ENCODE data around the gene SEPTIN8.

SEPTIN8 gene

DNA sequence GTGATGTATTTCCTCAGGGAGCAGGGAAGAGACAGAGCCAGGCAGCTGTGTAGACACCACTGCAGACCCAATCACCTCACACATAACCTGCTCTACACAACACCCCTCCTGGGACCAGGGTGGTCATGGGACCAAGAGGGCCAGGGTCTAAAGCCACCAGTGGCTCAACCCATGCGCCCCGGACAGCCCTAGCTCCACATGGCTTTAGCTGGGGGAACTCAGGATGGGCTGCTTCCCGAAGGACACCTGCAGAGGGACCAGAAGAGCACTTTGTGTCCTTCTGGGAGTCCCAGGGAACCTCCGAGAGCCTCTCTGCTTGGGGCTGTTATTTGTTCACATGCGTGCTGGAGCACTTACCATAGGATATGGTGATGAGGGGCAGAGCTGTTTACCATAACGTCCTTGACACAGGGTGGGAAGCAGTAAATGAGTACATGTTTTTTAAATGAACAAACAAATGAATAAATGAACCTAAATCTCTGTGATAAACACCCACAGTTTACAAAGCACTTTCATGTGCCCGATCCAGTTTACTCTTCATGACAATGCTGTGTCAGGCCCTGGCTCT, 12.3 kb downstream of the SEPTIN8 start:
- DNase-seq (no peak), ATAC-seq (no peak)
- Mint-ChIP-seq H3K27ac (no peak overlapping the region), H3K27me3 (no peaks in the 10 kb centered on the region), H3K9me3 (no peaks in the 10 kb centered on the region), H3K4me1 (peaks cover 7% of the 10 kb centered on the region), H3K4me3 (no peak overlapping the region)

- ATAC-seq, result no peak
- no peaks in the 10 kb centered on the region for H3K27me3 Mint-ChIP-seq
- H3K4me1 Mint-ChIP-seq, result peaks cover 7% of the 10 kb centered on the region
These were observed 13.0 kb downstream of the SEPTIN8 start for GRCh38 chr5:132764051-132764450.

DNA sequence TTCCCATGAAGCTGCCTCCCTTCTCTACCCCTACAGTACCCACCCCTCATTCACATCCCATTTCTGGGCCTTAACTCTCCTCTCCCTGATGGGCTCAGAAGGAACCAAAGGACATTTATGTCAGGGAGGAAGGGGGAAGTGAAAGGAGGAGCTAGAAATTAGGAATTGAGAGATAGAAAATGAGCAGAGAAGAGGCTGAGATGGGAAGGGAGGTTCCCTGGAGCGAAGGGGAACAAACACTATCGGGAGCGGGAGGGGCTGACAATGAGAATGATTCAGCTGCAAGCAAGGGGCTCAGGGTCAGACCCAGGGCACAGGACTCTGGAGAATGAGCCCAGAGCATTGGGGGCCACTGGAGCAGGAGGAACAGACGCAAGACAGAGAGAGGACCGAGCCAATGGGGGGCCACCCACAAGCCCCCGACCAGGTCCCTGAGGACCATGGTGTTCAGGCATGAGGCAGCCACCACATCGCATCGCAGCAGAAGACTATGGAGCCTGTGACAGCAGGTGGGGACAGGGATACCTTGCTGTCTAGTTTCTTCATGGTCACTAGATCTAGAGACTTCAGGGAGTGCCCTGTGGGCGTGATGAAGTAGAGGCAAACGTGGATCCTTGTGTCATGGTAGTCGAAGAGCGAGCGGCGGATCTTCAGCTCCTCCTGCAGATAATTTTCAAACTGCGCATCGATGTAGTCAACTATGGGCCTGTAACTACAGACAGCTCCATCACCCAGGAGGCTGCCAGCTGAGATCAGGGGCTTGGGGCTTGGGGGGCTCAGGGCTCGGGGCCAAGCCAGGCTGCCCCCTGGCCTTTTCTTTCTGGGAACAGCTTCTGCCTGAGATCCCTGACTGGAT, 13.6 kb downstream of the SEPTIN8 start:
- Mint-ChIP-seq H3K4me3 (no peak overlapping the region), H3K27me3 (no peaks in the 10 kb centered on the region), H3K4me1 (peaks cover 2% of the 10 kb centered on the region), H3K9me3 (no peaks in the 10 kb centered on the region), H3K27ac (peak overlapping the region in 1 of 2 donors; percentile 1)
- no peak for ATAC-seq
- DNase-seq, result no peak

More at GRCh38 chr5:132764051-132764450, 13.0 kb downstream of the SEPTIN8 start:
- Mint-ChIP-seq H3K27ac (no peak overlapping the region), H3K9me3 (no peaks in the 10 kb centered on the region), H3K4me3 (no peak overlapping the region)
- no peak for DNase-seq

DNA sequence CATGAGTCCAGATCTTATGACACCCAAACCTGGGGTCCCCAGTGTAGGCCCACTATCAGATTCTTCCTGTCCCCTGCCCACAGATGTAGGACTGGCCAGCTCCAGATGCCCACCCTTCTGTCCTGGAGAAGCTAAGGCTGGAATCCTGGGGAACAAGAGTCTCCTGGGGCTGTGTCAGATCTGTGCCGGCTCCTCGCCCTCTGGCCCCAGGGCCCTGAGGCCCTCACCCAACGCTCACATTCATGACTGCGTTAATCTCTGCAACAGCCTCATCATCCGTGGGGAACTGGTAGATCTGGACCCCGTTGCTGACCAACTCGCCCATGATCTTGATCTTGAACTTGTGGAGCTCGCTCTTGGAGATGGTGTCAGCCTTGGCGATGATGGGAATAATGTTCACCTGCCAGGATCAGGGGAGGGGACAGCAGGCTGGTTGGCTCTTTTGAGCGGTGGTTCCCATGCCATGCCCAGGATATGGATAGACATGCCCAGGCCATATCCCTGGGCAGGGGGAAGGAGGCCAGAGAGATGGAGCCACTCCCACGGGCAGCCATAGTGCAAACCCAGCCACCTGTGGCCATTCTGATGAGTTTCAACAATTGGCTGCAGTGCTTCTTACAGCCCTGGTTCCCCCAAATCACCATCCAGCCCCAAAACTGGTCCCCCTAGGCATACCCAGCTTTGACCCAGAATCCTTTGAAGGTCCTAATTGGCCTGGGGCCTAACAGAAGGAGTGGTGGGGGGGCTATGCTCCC, 14.6 kb downstream of the SEPTIN8 start:
- no peaks in the 10 kb centered on the region for H3K9me3 Mint-ChIP-seq
- DNase-seq, result no peak
- H3K27me3 Mint-ChIP-seq, result no peaks in the 10 kb centered on the region
- no peak overlapping the region for H3K27ac Mint-ChIP-seq
- no peaks in the 10 kb centered on the region for H3K4me1 Mint-ChIP-seq
- no peak for ATAC-seq
- no peak overlapping the region for H3K4me3 Mint-ChIP-seq

DNA sequence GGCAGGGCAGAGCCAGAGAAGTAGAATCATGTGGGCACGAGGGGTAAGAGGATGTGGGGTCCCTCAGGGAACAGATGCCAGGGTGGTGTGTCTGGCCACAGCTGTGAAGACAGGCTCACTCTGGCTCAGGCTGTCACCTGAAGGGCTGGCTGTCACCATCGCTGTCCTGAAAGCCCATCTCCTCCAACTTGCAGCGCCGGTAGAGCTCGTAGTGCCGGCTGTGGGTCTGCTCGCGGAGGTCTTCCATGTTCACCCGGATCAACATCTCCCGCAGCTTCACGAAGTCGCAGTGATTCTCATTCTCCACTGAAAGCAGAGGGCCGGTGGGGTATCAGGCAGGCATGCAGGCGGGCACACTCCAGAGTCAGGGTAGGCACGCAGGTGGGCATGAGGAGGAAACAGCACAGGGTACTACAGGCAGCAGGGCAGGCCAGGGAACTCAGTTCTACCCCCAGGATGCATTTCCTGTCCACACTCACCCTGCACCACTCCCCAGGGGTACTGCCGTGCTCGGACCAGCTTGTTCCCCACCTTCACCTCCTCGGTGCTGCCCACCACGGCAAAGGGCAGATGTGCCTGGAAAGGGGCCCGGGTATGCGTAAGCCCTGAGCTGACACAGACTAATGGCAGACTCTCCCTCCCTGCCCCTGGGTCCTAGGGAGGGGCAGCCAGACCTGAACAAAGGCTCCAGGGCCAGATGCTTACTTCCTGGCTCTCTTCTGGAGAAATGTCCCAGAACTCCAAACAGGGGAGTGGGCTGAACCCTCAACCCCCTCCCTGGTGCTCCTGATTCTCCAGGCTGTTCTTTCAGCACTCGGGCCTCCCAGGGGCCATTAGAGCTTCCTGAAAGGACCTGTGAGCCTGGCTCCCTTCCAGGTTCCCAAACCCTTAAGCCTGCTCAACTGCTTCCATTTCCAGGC, 15.5 kb downstream of the SEPTIN8 start:
- DNase-seq (no peak), ATAC-seq (no peak)
- Mint-ChIP-seq H3K27me3 (no peaks in the 10 kb centered on the region), H3K9me3 (no peaks in the 10 kb centered on the region), H3K4me3 (no peak overlapping the region), H3K27ac (peak overlapping the region in 1 of 2 donors; percentile 8), H3K4me1 (no peaks in the 10 kb centered on the region)

DNA sequence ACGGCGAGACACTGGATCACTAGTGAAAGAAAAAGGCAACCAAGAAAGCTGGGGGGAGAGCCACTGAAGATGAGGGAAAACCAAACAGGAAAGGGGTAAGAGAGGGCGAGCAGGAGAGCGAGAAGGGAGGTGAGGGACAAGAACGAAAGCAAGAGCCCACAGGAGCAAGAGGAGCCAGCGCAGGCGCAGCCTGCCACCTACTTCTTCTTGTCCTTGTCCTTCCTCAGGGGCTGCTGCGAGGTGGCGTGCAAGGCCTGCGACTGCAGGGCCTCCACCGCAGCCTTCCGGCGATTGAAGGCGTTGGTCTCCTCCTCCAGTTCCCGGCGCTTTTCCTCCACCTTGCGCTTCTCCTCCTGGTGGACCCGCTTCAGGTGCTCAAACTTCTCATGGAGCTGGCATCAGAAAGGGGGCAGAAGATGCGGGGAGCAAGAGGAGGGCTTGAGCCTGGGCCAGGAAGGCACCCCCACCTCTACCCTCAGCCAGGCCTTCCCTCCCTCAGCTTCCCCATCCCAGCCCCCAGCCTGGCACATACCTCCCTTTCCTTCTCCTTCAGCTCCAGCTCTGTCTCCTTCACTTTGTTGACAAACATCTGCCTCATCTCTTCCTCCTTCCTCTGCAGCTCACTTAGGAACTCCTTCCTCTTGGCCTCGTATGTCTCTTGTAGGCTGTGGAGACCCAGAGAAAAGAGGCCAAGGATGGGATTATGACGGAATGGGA, 16.3 kb downstream of the SEPTIN8 start:
- Mint-ChIP-seq H3K27me3 (no peaks in the 10 kb centered on the region), H3K4me1 (no peaks in the 10 kb centered on the region), H3K27ac (peak overlapping the region in 1 of 2 donors; percentile 88), H3K4me3 (no peak overlapping the region), H3K9me3 (no peaks in the 10 kb centered on the region)
- no peak for DNase-seq
- ATAC-seq, result no peak

- no peak overlapping the region for H3K4me3 Mint-ChIP-seq
- H3K9me3 Mint-ChIP-seq, result no peaks in the 10 kb centered on the region
- no peaks in the 10 kb centered on the region for H3K27me3 Mint-ChIP-seq
- H3K4me1 Mint-ChIP-seq, result peaks cover 4% of the 10 kb centered on the region
- DNase-seq (no peak), ATAC-seq (no peak)
- peak overlapping the region in 1 of 2 donors; percentile 88 for H3K27ac Mint-ChIP-seq
These were observed 17.0 kb downstream of the SEPTIN8 start for GRCh38 chr5:132760049-132760420.

DNA sequence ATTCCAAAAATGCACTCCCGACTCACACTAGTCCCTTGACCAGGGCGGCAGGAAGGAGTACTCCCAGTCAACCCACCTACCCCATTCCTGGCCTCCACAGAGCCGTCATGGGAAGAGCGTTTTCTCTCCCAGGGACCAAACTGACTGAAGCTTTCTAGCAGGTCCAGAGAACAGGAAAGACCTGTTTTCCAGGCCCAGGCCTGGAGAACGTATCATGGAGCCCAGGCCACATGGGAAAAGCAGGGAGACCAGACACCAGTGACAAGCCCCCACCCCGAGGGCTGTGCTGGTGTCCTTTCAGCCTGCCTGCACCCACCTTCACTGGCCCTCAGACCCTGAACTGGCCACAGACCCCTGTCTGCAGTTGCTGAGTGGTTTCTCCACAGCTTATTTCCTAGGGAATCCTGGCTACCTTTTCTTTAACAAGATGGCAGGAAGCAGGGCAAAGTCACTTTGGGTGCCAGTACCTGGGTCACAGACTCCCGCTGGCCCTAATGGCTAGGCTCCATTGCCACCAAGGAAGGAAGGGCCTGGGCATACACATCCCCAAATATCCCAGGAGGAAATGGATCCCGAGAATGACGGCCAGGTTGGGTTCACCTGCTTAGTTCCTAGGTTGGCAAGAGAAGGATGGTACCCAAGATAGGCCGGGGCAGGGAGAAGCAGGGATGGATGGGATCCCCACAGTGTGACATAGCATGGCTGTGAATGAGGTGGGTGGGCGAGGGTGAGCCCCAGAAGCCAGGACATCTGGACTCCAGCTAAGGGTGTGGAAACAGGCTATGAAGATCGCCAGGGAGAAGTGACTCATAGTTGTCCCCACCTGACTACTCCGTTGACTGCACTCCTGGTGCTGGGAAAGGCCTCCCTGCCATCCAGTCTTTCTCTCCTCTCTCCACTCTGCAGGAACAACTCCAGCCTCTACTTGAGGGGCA, 17.7 kb downstream of the SEPTIN8 start:
- Mint-ChIP-seq H3K4me3 (no peak overlapping the region), H3K4me1 (peaks cover 11% of the 10 kb centered on the region), H3K27ac (peak overlapping the region in 1 of 2 donors; percentile 88), H3K9me3 (no peaks in the 10 kb centered on the region), H3K27me3 (no peaks in the 10 kb centered on the region)
- DNase-seq, result peak in 1 of 2 donors; percentile 2
- no peak for ATAC-seq

DNA sequence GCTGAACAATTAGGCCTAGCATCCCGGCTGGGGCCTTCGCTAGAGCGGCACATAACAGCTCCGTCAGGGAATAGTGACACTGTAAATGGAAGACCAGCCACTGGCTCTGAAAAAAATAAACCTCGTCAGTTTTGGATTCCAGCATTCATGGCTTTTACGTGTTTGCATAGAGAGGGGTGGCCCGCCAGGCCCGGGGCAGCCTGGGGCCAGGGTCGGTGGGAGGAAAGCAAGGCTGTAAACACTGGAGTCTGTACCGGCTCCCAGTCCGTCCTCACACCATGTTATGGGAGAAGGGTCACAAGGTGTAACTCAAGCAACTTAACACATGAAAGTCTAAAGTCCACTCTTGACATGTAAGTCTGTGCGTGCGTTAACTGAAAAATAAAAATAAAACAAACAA, 18.6 kb downstream of the SEPTIN8 start:
- Mint-ChIP-seq H3K27ac (no peak overlapping the region), H3K9me3 (no peaks in the 10 kb centered on the region)
- ATAC-seq, result no peak

DNA sequence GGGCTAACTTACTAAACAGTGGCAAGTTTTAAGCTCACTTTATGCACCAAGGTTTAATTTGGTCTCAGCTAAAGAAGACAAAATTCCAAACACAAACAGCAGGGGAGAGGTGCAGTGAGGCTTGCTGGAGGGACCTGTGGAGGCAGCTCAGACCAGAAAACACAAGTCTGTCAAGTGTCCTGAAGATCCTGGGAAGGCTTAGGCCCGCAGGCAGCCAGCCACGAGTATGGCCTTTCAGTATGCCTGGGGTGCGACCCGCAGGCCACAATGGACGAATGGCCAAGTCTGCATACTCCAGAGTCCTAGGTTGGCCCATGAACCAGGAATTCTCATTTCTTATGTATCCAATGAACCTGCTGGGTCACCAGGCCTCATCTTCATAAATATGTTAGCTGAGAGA, 20.5 kb downstream of the SEPTIN8 start:
- DNase-seq (peak in 1 of 2 donors; percentile 5), ATAC-seq (no peak)
- H3K27ac Mint-ChIP-seq, result no peak overlapping the region
- no peaks in the 10 kb centered on the region for H3K27me3 Mint-ChIP-seq
- peaks cover 36% of the 10 kb centered on the region for H3K4me1 Mint-ChIP-seq
- no peak overlapping the region for H3K4me3 Mint-ChIP-seq
- no peaks in the 10 kb centered on the region for H3K9me3 Mint-ChIP-seq

More for the DNA sequence above, 18.6 kb downstream of the SEPTIN8 start:
- peak in 1 of 2 donors; percentile 5 for DNase-seq
- Mint-ChIP-seq H3K4me1 (peaks cover 20% of the 10 kb centered on the region), H3K27me3 (no peaks in the 10 kb centered on the region), H3K4me3 (no peak overlapping the region)

DNA sequence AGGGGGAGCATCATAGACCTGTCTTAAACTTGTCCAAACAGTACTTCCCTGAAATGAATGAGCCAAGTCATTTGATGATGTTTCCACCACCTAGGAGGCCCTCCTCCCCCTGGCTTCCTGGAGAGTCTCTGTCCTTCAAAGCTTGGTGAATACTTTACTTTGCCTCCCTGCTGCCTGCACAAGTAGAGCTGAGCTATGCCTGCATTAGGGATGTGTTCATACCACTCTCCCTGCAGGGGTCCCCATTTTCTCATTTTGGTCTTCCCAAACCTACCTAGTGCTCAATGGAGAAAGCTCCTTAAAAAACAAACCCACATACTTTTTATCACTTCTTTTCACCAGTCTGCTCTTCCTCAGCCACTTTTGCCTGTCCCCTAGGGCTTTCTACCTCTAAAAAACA, 22.1 kb downstream of the SEPTIN8 start:
- Mint-ChIP-seq H3K4me1 (peaks cover 52% of the 10 kb centered on the region), H3K4me3 (no peak overlapping the region), H3K27me3 (no peaks in the 10 kb centered on the region), H3K27ac (peak overlapping the region in 1 of 2 donors; percentile 13), H3K9me3 (no peaks in the 10 kb centered on the region)
- DNase-seq (peak in 1 of 2 donors; percentile 7), ATAC-seq (peak; percentile 2)

DNA sequence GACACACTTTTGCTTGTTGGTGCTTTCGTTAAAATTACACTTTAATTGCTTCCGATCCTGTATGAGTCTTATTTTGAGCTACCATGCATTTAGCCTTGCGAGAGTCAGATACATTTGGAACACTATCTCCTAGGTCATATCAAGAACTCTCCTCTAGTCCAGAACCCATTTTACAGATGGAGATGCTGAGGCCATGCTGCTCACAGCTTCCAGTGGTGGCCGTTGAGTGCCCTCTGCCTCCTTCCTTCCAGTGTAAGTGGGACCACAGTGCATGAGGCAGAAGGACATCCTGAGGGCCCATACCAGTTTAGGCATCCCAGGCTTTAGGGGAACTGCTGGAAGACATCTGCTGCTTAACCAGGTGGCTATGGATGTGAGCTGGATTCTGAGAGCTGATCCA, 22.9 kb downstream of the SEPTIN8 start:
- ATAC-seq (no peak), DNase-seq (peak in 1 of 2 donors; percentile 4)
- no peaks in the 10 kb centered on the region for H3K9me3 Mint-ChIP-seq
- H3K4me3 Mint-ChIP-seq, result no peak overlapping the region
- no peak overlapping the region for H3K27ac Mint-ChIP-seq
- H3K4me1 Mint-ChIP-seq, result peaks cover 60% of the 10 kb centered on the region
- no peaks in the 10 kb centered on the region for H3K27me3 Mint-ChIP-seq

GRCh38 chr5:132753135-132753987, 23.7 kb downstream of the SEPTIN8 start:
- peaks cover 68% of the 10 kb centered on the region for H3K4me1 Mint-ChIP-seq
- H3K27me3 Mint-ChIP-seq, result no peaks in the 10 kb centered on the region
- DNase-seq (no peak), ATAC-seq (peak; percentile 48)
- H3K9me3 Mint-ChIP-seq, result no peaks in the 10 kb centered on the region
- H3K27ac Mint-ChIP-seq, result peak overlapping the region; percentile 48 to 74
- H3K4me3 Mint-ChIP-seq, result no peak overlapping the region

Measured in stimulated activated naive CD8-positive, alpha-beta T cell treated with anti-CD3 and anti-CD28 coated beads, Interleukin-15, amount 100 ng/mL, for 72 hours (primary cell).